Gastroesophageal sphincter (tissue), 3 donors: ENCODE measurements around the gene PKD2.

Source experiments
- EP300 ChIP-seq: sonication (generic); formaldehyde crosslinking; IDR thresholded peaks from one replicate; pipeline ENCODE4 v1.6.1; 2017; ENCODE audit warnings: antibody characterized with exemption, mild to moderate bottlenecking
- POLR2A ChIP-seq, 2 donors: fragments of 450-650 bp; IDR thresholded peaks; one replicate each; pipeline ENCODE4 v1.6.1; 2017; ENCODE audit warnings: antibody characterized with exemption in 2 of 2, mild to moderate bottlenecking in 2 of 2, moderate library complexity in 1 of 2
- TF ChIP-seq, protein P1 (sequence below), 4 experiments: fragments of 200-600 bp in 2 of 4; fragments of 450-650 bp in 2 of 4; sonication (generic) in 1 of 4; IDR thresholded peaks; one replicate each; pipeline ENCODE4 v1.5.1; 2017 to 2019; ENCODE audit warnings: antibody characterized with exemption in 4 of 4, mild to moderate bottlenecking in 2 of 4, moderate library complexity in 2 of 4

DNA sequence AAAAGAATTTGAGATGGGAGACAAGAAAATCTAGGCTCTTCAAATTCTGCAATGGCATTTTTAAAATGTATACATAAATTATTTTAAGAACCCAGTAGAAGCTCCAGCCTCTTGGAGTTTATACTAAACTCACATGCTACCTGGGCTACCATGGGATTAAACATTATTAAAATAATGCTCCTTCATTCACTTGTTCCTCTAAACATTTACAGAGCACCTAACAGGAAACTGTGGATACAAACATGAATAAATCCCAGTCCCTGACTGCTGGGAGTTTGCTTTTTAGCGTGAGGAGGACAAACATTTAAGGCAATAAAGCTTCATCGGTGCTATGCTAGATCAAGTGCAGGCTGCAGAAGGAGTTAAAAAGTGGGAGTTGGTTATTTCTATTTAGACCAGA, 37.3 kb upstream of the PKD2 start:
- TF ChIP-seq POLR2A (IDR thresholded peaks at IDR 0.05) (no peak), EP300 (no peak)
- TF ChIP-seq, protein P1, sequence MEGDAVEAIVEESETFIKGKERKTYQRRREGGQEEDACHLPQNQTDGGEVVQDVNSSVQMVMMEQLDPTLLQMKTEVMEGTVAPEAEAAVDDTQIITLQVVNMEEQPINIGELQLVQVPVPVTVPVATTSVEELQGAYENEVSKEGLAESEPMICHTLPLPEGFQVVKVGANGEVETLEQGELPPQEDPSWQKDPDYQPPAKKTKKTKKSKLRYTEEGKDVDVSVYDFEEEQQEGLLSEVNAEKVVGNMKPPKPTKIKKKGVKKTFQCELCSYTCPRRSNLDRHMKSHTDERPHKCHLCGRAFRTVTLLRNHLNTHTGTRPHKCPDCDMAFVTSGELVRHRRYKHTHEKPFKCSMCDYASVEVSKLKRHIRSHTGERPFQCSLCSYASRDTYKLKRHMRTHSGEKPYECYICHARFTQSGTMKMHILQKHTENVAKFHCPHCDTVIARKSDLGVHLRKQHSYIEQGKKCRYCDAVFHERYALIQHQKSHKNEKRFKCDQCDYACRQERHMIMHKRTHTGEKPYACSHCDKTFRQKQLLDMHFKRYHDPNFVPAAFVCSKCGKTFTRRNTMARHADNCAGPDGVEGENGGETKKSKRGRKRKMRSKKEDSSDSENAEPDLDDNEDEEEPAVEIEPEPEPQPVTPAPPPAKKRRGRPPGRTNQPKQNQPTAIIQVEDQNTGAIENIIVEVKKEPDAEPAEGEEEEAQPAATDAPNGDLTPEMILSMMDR (IDR thresholded peaks at IDR 0.05): no peak
